Measurements from ENCODE around the gene TFCP2.

DNA sequence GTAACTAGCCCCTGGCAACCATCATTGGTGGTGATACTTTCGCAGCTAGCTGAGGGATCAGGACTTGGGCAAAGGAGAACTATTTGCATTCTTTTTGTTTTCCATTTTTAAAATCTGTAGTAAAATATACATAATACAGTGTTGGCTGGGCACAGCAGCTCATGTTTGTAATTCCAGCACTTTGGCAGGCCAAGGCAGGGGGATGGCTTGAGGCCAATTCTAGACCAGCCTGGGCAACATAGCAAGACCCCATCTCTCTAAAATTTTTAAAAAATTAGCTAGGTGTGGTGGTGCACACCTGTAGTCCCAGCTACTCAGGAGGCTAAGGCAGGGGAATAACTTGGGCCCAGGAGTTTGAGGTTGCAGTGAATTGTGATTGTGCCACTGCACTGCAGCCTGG lies 20.0 kb downstream of the TFCP2 start:
- no peak for TF ChIP-seq CTCF (tag by site-specific recombination; IDR thresholded peaks at IDR 0.05)
- no peak for TF ChIP-seq ZNF561 (tag by site-specific recombination; IDR thresholded peaks at IDR 0.05; ENCODE audit: borderline replicate concordance)
- no peak for TF ChIP-seq ZNF37A (tag by site-specific recombination; IDR thresholded peaks at IDR 0.05)
- TF ChIP-seq ZNF624 (tag by site-specific recombination; IDR thresholded peaks at IDR 0.05): no peak
- TF ChIP-seq, protein P1, sequence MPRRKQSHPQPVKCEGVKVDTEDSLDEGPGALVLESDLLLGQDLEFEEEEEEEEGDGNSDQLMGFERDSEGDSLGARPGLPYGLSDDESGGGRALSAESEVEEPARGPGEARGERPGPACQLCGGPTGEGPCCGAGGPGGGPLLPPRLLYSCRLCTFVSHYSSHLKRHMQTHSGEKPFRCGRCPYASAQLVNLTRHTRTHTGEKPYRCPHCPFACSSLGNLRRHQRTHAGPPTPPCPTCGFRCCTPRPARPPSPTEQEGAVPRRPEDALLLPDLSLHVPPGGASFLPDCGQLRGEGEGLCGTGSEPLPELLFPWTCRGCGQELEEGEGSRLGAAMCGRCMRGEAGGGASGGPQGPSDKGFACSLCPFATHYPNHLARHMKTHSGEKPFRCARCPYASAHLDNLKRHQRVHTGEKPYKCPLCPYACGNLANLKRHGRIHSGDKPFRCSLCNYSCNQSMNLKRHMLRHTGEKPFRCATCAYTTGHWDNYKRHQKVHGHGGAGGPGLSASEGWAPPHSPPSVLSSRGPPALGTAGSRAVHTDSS (tag by site-specific recombination; IDR thresholded peaks at IDR 0.05): no peak
- TF ChIP-seq ZNF48 (tag by site-specific recombination; IDR thresholded peaks at IDR 0.05): no peak
- no peak for TF ChIP-seq ZNF677 (tag by site-specific recombination; IDR thresholded peaks at IDR 0.05)
- TF ChIP-seq, protein P2, sequence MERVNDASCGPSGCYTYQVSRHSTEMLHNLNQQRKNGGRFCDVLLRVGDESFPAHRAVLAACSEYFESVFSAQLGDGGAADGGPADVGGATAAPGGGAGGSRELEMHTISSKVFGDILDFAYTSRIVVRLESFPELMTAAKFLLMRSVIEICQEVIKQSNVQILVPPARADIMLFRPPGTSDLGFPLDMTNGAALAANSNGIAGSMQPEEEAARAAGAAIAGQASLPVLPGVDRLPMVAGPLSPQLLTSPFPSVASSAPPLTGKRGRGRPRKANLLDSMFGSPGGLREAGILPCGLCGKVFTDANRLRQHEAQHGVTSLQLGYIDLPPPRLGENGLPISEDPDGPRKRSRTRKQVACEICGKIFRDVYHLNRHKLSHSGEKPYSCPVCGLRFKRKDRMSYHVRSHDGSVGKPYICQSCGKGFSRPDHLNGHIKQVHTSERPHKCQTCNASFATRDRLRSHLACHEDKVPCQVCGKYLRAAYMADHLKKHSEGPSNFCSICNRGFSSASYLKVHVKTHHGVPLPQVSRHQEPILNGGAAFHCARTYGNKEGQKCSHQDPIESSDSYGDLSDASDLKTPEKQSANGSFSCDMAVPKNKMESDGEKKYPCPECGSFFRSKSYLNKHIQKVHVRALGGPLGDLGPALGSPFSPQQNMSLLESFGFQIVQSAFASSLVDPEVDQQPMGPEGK (tag by site-specific recombination; IDR thresholded peaks at IDR 0.05): no peak
- TF ChIP-seq, protein P3, sequence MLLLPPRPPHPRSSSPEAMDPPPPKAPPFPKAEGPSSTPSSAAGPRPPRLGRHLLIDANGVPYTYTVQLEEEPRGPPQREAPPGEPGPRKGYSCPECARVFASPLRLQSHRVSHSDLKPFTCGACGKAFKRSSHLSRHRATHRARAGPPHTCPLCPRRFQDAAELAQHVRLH (tag by site-specific recombination; IDR thresholded peaks at IDR 0.05): no peak
- no peak for TF ChIP-seq TCF7L2 (IDR thresholded peaks at IDR 0.05; ENCODE audit: borderline replicate concordance, low read depth, low read length)
- TF ChIP-seq ZBTB20 (tag by site-specific recombination; IDR thresholded peaks at IDR 0.05): no peak
- TF ChIP-seq ZNF585B (tag by site-specific recombination; IDR thresholded peaks at IDR 0.05): no peak
- TF ChIP-seq ZNF302 (tag by site-specific recombination; IDR thresholded peaks at IDR 0.05; ENCODE audit: low read depth): no peak
